CD4-positive, alpha-beta T cell (primary cell): Measurements from ENCODE around the gene CLSTN3. TPM values are rescaled to one million over a fixed set of nuclear protein-coding genes. Genes with fewer than 3 reads are reported as not detected.
A peak's percentile ranks its signal among the peaks of the same experiment; 100 is the strongest.

Experiments
- ATAC-seq: fragments of 200-7000 bp; cut with Tn5 transposase; one replicate; pipeline ENCODE4 v1.10.0; 2022; ENCODE audit warnings: mild to moderate bottlenecking; ENCODE audit not compliant: poor library complexity
- CTCF ChIA-PET: fragments of 350-600 bp; sonication (Branson Sonifier 250); formaldehyde crosslinking; loops from one replicate; lab custom pipeline; 2021; ENCODE audit warnings: antibody characterized with exemption, inconsistent platforms; lab: Charles Lee
- POLR2A ChIA-PET: fragments of 350-600 bp; sonication (Branson Sonifier 250); formaldehyde crosslinking; loops from one replicate; lab custom pipeline; 2021; ENCODE audit warnings: antibody characterized with exemption, inconsistent platforms; lab: Charles Lee
- DNase-seq, 14 experiments: peaks; one replicate each; pipeline ENCODE4 v3.0.0-alpha.2; 2013 to 2020; ENCODE audit warnings: mixed read lengths in 2 of 14
- H3K27ac ChIP-seq, 2 donors: one replicate each; pipeline versions ENCODE4 v1.5.1 to v1.7.0; 2013; ENCODE audit warnings: low read length in 2 of 2, low read depth in 1 of 2, mild to moderate bottlenecking in 1 of 2
- H3K27me3 ChIP-seq, 2 experiments: 1 replicate in 1 of 2; 2 replicates in 1 of 2; pipeline versions ENCODE4 v1.6.1 to v1.7.0; 2013; ENCODE audit warnings: low read length in 2 of 2, control low read depth in 1 of 2, mild to moderate bottlenecking in 1 of 2, moderate library complexity in 1 of 2; ENCODE audit not compliant: insufficient read depth in 2 of 2, control insufficient read depth in 1 of 2
- H3K36me3 ChIP-seq: one replicate; pipeline ENCODE4 v1.6.1; 2013; ENCODE audit warnings: low read length, control low read depth; ENCODE audit not compliant: insufficient read depth
- H3K4me1 ChIP-seq: one replicate; pipeline ENCODE4 v1.6.1; 2013; ENCODE audit warnings: low read length, control low read depth; ENCODE audit not compliant: insufficient read depth
- H3K4me3 ChIP-seq: one replicate; pipeline ENCODE4 v1.5.1; 2013; ENCODE audit warnings: mild to moderate bottlenecking, low read length, moderate library complexity
- H3K9me3 ChIP-seq, 2 experiments: 1 replicate in 1 of 2; 2 replicates in 1 of 2; pipeline versions ENCODE4 v1.6.1 to v1.7.0; 2013; ENCODE audit warnings: low read length in 2 of 2, mild to moderate bottlenecking in 2 of 2, control low read depth in 1 of 2, moderate library complexity in 1 of 2; ENCODE audit not compliant: control insufficient read depth in 1 of 2, insufficient read depth in 1 of 2
- H3K27ac Mint-ChIP-seq: one replicate; pipeline ENCODE4 v1.8.0; 2020; ENCODE audit warnings: mixed read lengths
- H3K27me3 Mint-ChIP-seq: one replicate; pipeline ENCODE4 v1.8.0; 2021; ENCODE audit warnings: mixed read lengths
- H3K36me3 Mint-ChIP-seq: one replicate; pipeline ENCODE4 v1.8.0; 2021; ENCODE audit warnings: low read depth, mixed read lengths
- H3K4me1 Mint-ChIP-seq: one replicate; pipeline ENCODE4 v1.8.0; 2021; ENCODE audit warnings: low read depth, mixed read lengths
- H3K4me3 Mint-ChIP-seq: one replicate; pipeline ENCODE4 v1.8.0; 2020; ENCODE audit warnings: mild to moderate bottlenecking, mixed read lengths
- H3K9me3 Mint-ChIP-seq: one replicate; pipeline ENCODE4 v1.8.0; 2020; ENCODE audit warnings: mixed read lengths
- intact Hi-C, 2 experiments: fragments of 100-400 bp; cut with DNase I in 1 of 2; cut with micrococcal nuclease in 1 of 2; formaldehyde crosslinking; loops; one replicate each; pipeline versions ENCODE4 v1.15.1 to v1.9.0; 2023 to 2025; cut with DNase I, micrococcal nuclease
- polyA plus RNA-seq, 2 donors: library from polyadenylated mRNA; unstranded; fragments of 120-200 nt; gene quantifications; one replicate each; pipeline ENCODE4 v1.2.1, GENCODE V29; 2013
- total RNA-seq, 174 experiments: library from RNA in 2 of 174; stranded (reverse) in 2 of 174; gene quantifications; one replicate each; pipeline ENCODE4 v1.2.3 and lab custom pipeline; 2021 to 2026
- TF ChIP-seq, protein P1 (sequence below): fragments of 200-600 bp; IDR thresholded peaks from one replicate; pipeline ENCODE4 v1.8.0; 2022; ENCODE audit warnings: antibody characterized with exemption, mild to moderate bottlenecking

The CLSTN3 gene
- total RNA-seq (10 to 100 TPM; 29.1 to 33.9 TPM), total RNA-seq (lab: John Stamatoyannopoulos, UW) (5.5 to 79.9 (median 31.4) reads per million in 172 experiments)
- polyA plus RNA-seq (2013, experiment 1 of 2), result 33.9 TPM
- polyA plus RNA-seq (2013, experiment 2 of 2), result 36.7 TPM

DNA sequence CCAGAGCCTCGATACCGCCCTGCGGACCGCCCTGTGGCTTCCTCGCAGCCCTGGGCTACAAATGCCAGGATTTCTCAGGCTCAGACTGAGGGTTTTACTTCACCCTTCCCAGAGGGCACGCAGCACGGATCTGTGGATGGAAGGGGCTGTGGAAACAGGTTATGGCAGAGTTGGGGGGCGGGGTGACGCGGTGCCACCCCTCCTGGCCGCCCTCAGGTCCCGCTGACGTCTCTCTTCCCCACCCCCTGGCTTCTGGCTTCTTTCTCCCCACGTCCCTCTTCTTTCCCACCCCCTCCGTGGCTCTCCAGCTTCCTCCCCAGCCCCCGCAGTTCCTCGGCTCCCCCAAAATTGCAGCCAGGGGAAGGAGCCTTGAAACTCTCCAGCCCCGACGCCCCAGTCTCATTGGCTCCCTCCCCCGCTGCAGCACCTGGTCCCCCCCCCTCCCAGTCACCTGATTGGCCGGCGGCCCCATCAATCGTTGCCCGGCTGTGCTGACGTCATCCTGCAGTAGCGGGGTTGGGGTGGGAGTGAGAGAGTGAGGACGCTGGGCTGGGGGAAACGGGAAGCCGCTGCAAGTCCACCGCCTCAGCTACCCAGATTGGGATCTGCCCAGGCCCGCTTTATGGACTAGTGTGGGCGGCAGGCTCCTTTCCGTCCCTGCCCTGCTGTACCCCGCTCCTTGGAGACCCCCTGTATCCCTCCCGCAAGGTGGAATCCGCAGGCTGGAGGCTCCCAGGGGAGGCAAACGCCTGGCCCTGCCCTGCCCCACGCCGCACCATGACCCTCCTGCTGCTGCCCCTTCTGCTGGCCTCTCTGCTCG lies at the start of gene CLSTN3:
TSS of gene CLSTN3 (plus strand) at position 500 of the 820 bp plus-strand sequence. CDS start at position 778, 278 bp downstream.
- no peaks in the 10 kb centered on the region for H3K27me3 ChIP-seq
- H3K4me1 Mint-ChIP-seq, result peaks cover 47% of the 10 kb centered on the region
- DNase-seq (peak; percentile 77 to 94 (median 84)), ATAC-seq (peak; percentile 89)
- TF ChIP-seq, protein P1, sequence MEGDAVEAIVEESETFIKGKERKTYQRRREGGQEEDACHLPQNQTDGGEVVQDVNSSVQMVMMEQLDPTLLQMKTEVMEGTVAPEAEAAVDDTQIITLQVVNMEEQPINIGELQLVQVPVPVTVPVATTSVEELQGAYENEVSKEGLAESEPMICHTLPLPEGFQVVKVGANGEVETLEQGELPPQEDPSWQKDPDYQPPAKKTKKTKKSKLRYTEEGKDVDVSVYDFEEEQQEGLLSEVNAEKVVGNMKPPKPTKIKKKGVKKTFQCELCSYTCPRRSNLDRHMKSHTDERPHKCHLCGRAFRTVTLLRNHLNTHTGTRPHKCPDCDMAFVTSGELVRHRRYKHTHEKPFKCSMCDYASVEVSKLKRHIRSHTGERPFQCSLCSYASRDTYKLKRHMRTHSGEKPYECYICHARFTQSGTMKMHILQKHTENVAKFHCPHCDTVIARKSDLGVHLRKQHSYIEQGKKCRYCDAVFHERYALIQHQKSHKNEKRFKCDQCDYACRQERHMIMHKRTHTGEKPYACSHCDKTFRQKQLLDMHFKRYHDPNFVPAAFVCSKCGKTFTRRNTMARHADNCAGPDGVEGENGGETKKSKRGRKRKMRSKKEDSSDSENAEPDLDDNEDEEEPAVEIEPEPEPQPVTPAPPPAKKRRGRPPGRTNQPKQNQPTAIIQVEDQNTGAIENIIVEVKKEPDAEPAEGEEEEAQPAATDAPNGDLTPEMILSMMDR, result no peak
- H3K36me3 Mint-ChIP-seq, result peaks cover 24% of the 10 kb centered on the region
- H3K27ac ChIP-seq, result peak within 1 kb of the TSS; percentile 58 to 71
- H3K36me3 ChIP-seq, result peaks cover 20% of the 10 kb centered on the region
- intact Hi-C loops, result no loop called here
- no peaks in the 10 kb centered on the region for H3K9me3 Mint-ChIP-seq
- H3K9me3 ChIP-seq, result no peaks in the 10 kb centered on the region
- H3K4me3 Mint-ChIP-seq, result peak within 1 kb of the TSS; percentile 91
- CTCF ChIA-PET, result interaction anchor here (0.9 kb wide), 1 partner anchor 21 kb away, joined by 3 read pairs; no protein-coding TSS in a partner anchor
- POLR2A ChIA-PET, result interaction anchor here (1.0 to 3.8 kb wide), 3 partner anchors 22 to 257 kb away, joined by 4 to 16 read pairs (median 4); partner anchors contain the start of genes C1RL and SPSB2
- peaks cover 33% of the 10 kb centered on the region for H3K4me1 ChIP-seq
- peak within 1 kb of the TSS; percentile 88 for H3K4me3 ChIP-seq
- H3K27me3 Mint-ChIP-seq, result no peaks in the 10 kb centered on the region
- peak within 1 kb of the TSS; percentile 87 for H3K27ac Mint-ChIP-seq

DNA sequence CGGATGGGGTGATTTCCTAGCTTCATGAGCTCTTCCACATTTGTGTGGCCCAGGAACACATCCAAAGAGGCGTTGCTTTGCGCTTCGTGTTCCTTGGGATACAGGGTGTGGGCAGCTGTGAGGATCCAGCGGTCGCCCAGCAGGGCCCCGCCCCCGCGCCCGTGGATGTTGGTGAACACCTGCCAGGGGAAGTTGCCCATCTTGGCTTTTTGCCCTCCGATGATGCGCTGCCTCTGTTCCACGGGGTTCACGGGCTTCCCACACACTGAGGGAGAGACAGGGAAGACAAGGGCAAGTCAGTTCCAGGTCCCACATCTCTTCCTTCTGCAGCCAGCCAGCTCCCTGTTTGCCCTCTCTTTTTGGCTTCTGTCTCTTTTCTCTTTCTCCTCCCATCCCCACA lies 49.1 kb upstream of the CLSTN3 start:
- no peaks in the 10 kb centered on the region for H3K27me3 Mint-ChIP-seq
- ChIA-PET CTCF (no interaction called here), POLR2A (interaction anchor here (0.7 kb wide), 1 partner anchor 8 kb away, joined by 3 read pairs; no protein-coding TSS in a partner anchor)
- H3K4me1 ChIP-seq, result no peaks in the 10 kb centered on the region
- DNase-seq (no peak), ATAC-seq (no peak)
- H3K9me3 Mint-ChIP-seq, result no peaks in the 10 kb centered on the region
- no peaks in the 10 kb centered on the region for H3K36me3 Mint-ChIP-seq
- no peaks in the 10 kb centered on the region for H3K36me3 ChIP-seq
- H3K27ac ChIP-seq, result no peak overlapping the region
- H3K9me3 ChIP-seq, result no peaks in the 10 kb centered on the region
- no peaks in the 10 kb centered on the region for H3K4me1 Mint-ChIP-seq
- intact Hi-C loops, result loop anchor here in 1 of 2 experiments (5.0 kb wide), 1 partner anchor 44 kb away; no protein-coding TSS in a partner anchor
- H3K27ac Mint-ChIP-seq, result no peak overlapping the region
- no peak overlapping the region for H3K4me3 ChIP-seq
- no peaks in the 10 kb centered on the region for H3K27me3 ChIP-seq
- TF ChIP-seq, protein P1, result no peak
- no peak overlapping the region for H3K4me3 Mint-ChIP-seq

- H3K27ac Mint-ChIP-seq, result no peak overlapping the region
- CTCF ChIA-PET, result interaction anchor here (1.0 kb wide), 1 partner anchor 10 kb away, joined by 3 read pairs; no protein-coding TSS in a partner anchor
- no peak overlapping the region for H3K4me3 Mint-ChIP-seq
- Histone ChIP-seq H3K9me3 (no peaks in the 10 kb centered on the region), H3K36me3 (no peaks in the 10 kb centered on the region), H3K4me1 (no peaks in the 10 kb centered on the region), H3K27me3 (no peaks in the 10 kb centered on the region), H3K4me3 (no peak overlapping the region), H3K27ac (no peak overlapping the region)
- POLR2A ChIA-PET, result no interaction called here
- intact Hi-C loops, result loop anchor here in 1 of 2 experiments (5.0 kb wide), 1 partner anchor 46 kb away; no protein-coding TSS in a partner anchor
- DNase-seq (no peak), ATAC-seq (no peak)
- H3K9me3 Mint-ChIP-seq, result no peaks in the 10 kb centered on the region
- H3K36me3 Mint-ChIP-seq, result no peaks in the 10 kb centered on the region
- no peaks in the 10 kb centered on the region for H3K27me3 Mint-ChIP-seq
- TF ChIP-seq, protein P1, result no peak
- H3K4me1 Mint-ChIP-seq, result no peaks in the 10 kb centered on the region
Measured at GRCh38 chr12:7083125-7083524, 47.0 kb upstream of the CLSTN3 start.
